ENCODE measurements around the gene CEP112.
A peak's percentile ranks its signal among the peaks of the same experiment; 100 is the strongest.

The CEP112 gene

DNA sequence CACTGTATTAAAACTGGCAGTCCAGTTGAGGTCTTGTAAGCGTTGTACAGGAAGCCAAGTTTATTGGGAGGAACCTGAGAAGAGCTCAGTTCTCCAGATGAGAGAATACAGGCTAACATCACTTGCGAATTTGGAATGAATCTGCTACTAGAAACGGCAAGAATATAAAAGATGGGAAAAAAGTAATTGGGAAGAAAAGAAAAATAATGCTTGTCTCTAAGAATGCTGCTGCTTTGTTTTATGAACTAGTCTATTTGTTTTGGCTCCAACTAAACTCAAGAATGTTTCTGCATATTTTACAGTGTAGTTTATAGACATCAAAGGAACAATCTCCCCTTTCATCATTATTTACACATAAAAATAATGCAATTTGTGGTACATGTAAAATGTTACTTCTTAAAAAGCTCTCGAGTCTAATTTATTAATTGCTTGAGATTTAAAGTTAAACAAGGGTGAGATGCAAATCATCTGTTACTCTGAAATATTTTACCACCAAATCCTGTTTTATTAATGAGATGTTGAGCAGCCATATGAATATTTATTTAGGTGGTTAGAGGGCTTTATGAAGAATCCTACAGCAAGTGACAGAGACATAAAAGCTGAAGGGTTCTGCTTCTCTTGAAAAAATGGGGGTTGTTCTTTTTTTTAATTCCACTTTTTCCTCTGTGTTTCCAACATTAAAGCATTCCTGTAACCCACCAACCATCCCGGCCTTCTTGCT, 468.3 kb downstream of the CEP112 start:
- TF ChIP-seq CTCF (conservative IDR thresholded peaks at IDR 0.05; ENCODE audit: low read depth, low read length), result no peak
- H3K4me3 ChIP-seq (ENCODE audit: low read depth, low read length), result no peak overlapping the region
- peak; percentile 58 for DNase-seq (ENCODE audit: low read depth)

- no peak overlapping the region for H3K4me3 ChIP-seq (ENCODE audit: low read depth, low read length)
- no peak for TF ChIP-seq CTCF (conservative IDR thresholded peaks at IDR 0.05; ENCODE audit: low read depth, low read length)
- DNase-seq (ENCODE audit: low read depth), result no peak
These were observed 473.3 kb downstream of the CEP112 start for GRCh38 chr17:65718601-65719000.

GRCh38 chr17:65712383-65713267, 479.3 kb downstream of the CEP112 start:
- TF ChIP-seq CTCF (conservative IDR thresholded peaks at IDR 0.05; ENCODE audit: low read depth, low read length), result no peak
- no peak for DNase-seq (ENCODE audit: low read depth)

GRCh38 chr17:65711671-65712276, 480.2 kb downstream of the CEP112 start:
- no peak for DNase-seq (ENCODE audit: low read depth)
- H3K4me3 ChIP-seq (ENCODE audit: low read depth, low read length), result no peak overlapping the region
- no peak for TF ChIP-seq CTCF (conservative IDR thresholded peaks at IDR 0.05; ENCODE audit: low read depth, low read length)

More at GRCh38 chr17:65712383-65713267, 479.3 kb downstream of the CEP112 start:
- no peak overlapping the region for H3K4me3 ChIP-seq (ENCODE audit: low read depth, low read length)

GRCh38 chr17:65707780-65708179, 484.2 kb downstream of the CEP112 start:
- TF ChIP-seq CTCF (conservative IDR thresholded peaks at IDR 0.05; ENCODE audit: low read depth, low read length), result no peak
- peak; percentile 69 for DNase-seq (ENCODE audit: low read depth)
- H3K4me3 ChIP-seq (ENCODE audit: low read depth, low read length), result no peak overlapping the region

- H3K4me3 ChIP-seq (ENCODE audit: low read depth, low read length), result no peak overlapping the region
- TF ChIP-seq CTCF (conservative IDR thresholded peaks at IDR 0.05; ENCODE audit: low read depth, low read length), result no peak
- DNase-seq (ENCODE audit: low read depth), result no peak
These were observed 487.2 kb downstream of the CEP112 start for GRCh38 chr17:65704731-65705130.
